Bronchial epithelial cell (primary cell): ENCODE results near the gene MTNR1A. TPM values are rescaled to one million over a fixed set of nuclear protein-coding genes. Genes with fewer than 3 reads are reported as not detected.
A peak's percentile ranks its signal among the peaks of the same experiment; 100 is the strongest.

Source experiments
- DNase-seq: peaks from one replicate; pipeline ENCODE4 v3.0.0-alpha.2; 2010; ENCODE audit warnings: low read depth
- FAIRE-seq: peaks from 2 replicates; lab custom pipeline; 2011; peaks lifted over from hg19 to GRCh38; lab: Jason Lieb, UNC
- H3K27me3 ChIP-seq: 2 replicates; pipeline ENCODE4 v1.5.1; 2011; ENCODE audit warnings: low read length; ENCODE audit not compliant: control insufficient read depth, insufficient read depth
- H3K36me3 ChIP-seq: 2 replicates; pipeline ENCODE4 v1.5.1; 2011; ENCODE audit warnings: low read length; ENCODE audit not compliant: control insufficient read depth, insufficient read depth
- H3K4me3 ChIP-seq: 2 replicates; pipeline ENCODE4 v1.5.1; 2011; ENCODE audit warnings: mild to moderate bottlenecking, low read depth, low read length, control low read depth
- total RNA-seq: library from RNA; depleted of rRNA; stranded (reverse); fragments of >200 nt; gene quantifications from 2 replicates; pipeline ENCODE4 v1.2.1, GENCODE V29; 2014
- TF ChIP-seq, protein P1 (sequence below): IDR thresholded peaks from 2 replicates; pipeline ENCODE4 v1.5.1; 2011; ENCODE audit warnings: mild to moderate bottlenecking, moderate library complexity, low read length, control low read depth, inconsistent platforms; ENCODE audit not compliant: insufficient read depth, severe bottlenecking

The MTNR1A gene
- total RNA-seq, 1 donor from 2014 or later, result 0.26 TPM

DNA sequence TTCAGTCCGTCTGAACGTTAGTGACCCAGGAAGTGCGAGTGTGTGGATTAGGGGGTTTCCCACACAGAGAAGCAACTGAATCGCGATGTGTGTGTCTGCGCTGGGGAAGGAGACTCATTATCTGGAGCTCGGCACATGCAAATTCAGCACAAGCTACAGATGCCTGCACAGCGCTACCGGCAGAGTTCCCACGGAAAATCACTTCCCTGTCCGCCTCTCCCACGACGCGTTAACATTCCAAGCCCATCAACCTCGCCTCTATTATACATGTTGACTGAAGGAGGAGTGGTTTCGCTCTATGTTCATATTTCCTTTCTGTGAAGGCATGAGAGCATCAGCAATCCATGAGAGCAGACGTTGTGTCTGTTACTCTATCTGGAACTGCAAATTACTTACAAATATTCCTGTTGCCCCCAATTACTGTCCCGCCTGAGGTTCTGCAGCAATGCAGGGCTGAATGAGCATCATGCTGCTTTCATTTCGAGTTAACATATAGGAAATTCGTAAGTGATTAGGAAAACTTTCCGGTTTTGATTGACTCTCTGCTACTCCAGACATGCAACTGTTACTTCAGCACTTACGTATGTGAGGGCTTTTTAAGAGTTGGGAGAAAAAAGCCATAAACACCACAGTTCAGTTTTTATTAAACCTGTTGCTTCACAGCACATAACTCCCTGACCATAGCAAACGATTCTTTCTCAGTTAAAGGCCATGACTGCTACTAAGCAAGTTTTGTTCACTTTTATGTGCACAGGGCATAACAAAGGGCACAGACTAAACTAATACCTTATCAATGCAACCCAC, 15.0 kb upstream of the MTNR1A start:
- FAIRE-seq (peak; percentile 23), DNase-seq (peak; percentile 34)
- H3K4me3 ChIP-seq, result no peak overlapping the region

GRCh38 chr4:186569533-186570192, 14.3 kb upstream of the MTNR1A start:
- FAIRE-seq, result no peak
- TF ChIP-seq, protein P1, sequence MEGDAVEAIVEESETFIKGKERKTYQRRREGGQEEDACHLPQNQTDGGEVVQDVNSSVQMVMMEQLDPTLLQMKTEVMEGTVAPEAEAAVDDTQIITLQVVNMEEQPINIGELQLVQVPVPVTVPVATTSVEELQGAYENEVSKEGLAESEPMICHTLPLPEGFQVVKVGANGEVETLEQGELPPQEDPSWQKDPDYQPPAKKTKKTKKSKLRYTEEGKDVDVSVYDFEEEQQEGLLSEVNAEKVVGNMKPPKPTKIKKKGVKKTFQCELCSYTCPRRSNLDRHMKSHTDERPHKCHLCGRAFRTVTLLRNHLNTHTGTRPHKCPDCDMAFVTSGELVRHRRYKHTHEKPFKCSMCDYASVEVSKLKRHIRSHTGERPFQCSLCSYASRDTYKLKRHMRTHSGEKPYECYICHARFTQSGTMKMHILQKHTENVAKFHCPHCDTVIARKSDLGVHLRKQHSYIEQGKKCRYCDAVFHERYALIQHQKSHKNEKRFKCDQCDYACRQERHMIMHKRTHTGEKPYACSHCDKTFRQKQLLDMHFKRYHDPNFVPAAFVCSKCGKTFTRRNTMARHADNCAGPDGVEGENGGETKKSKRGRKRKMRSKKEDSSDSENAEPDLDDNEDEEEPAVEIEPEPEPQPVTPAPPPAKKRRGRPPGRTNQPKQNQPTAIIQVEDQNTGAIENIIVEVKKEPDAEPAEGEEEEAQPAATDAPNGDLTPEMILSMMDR, result no peak
- Histone ChIP-seq H3K4me3 (no peak overlapping the region), H3K27me3 (no peaks in the 10 kb centered on the region), H3K36me3 (no peaks in the 10 kb centered on the region)
- no peak for DNase-seq

More for the DNA sequence above, 15.0 kb upstream of the MTNR1A start:
- TF ChIP-seq, protein P1, result no peak
- no peaks in the 10 kb centered on the region for H3K27me3 ChIP-seq
- no peaks in the 10 kb centered on the region for H3K36me3 ChIP-seq

DNA sequence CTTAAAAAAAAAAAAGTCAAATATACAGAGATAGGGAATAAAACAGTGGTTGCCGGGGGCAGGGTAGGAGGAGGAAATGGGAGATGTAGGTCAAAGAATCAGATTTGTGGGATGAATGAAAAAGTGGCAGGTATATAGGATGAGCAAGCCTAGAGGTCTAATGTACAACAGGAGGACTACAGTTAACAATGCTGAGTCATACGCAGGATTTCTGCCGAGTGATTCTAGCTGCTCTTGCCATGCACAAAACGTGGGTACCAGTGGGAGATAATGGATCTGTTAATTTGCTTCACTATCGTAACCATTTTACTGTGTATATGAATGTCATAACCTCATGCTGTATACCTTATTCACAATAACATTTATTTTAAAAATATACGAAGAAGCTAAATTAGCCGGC, 10.7 kb upstream of the MTNR1A start:
- H3K27me3 ChIP-seq, result no peaks in the 10 kb centered on the region
- no peak for FAIRE-seq
- H3K36me3 ChIP-seq, result no peaks in the 10 kb centered on the region
- H3K4me3 ChIP-seq, result no peak overlapping the region
- TF ChIP-seq, protein P1, result no peak
- peak; percentile 20 for DNase-seq

DNA sequence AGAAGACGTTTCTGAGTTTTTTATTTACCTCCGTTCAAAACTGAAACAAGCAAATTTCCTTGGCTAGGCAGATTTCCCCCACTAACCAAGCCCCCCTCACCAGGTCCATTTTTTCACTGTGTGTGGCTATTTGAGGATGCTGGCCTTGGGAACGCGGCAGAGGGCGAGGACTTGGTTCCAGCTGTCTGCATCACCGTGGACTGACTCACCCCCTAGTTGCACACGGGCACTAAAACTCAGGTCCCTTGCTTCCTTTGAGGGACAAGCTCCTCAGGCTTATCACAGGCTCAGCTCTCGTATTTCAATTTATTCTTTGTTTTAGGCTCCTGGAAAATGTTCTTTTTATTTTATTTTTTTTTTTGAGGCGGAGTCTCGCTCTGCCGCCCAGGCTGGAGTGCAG, 8.4 kb upstream of the MTNR1A start:
- no peak for FAIRE-seq
- no peak overlapping the region for H3K4me3 ChIP-seq
- TF ChIP-seq, protein P1, result no peak

DNA sequence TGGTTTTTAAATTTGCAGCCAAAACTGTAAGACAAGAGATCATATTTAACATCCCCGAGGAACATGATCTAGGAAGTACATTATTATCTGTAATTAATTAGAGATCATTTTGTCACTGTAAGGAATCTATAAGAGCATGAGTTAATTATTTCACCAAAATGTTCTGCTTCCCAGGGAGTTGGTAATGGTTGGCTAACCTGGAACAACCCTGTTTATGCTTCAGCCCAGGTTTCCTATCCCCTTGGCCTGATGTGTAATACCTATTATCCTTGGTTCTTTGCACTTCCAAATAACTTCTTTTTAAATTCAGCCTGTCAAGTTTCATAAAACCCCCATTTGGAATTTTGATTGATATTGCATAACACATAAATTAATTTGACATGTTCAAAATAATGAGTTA, 6.4 kb upstream of the MTNR1A start:
- FAIRE-seq, result no peak
- Histone ChIP-seq H3K4me3 (no peak overlapping the region), H3K36me3 (no peaks in the 10 kb centered on the region), H3K27me3 (no peaks in the 10 kb centered on the region)
- no peak for DNase-seq
- TF ChIP-seq, protein P1, result no peak

More for the DNA sequence above, 8.4 kb upstream of the MTNR1A start:
- no peaks in the 10 kb centered on the region for H3K27me3 ChIP-seq
- no peak for DNase-seq
- no peaks in the 10 kb centered on the region for H3K36me3 ChIP-seq
